SK-N-SH treated with all-trans-retinoic acid at 6 μM for 48 hours (cell line): ENCODE measurements around the gene C1orf94.
A peak's percentile ranks its signal among the peaks of the same experiment; 100 is the strongest.

Experiments used
- ATAC-seq: fragments of 200-7000 bp; cut with Tn5 transposase; 3 replicates; pipeline ENCODE4 v1.9.1; 2020; ENCODE audit warnings: mild to moderate bottlenecking, moderate library complexity
- CSDC2 ChIP-seq: fragments of 250-450 bp; sonication (Bioruptor Pico); IDR thresholded peaks from 2 replicates; pipeline ENCODE4 v1.5.0; 2020; ENCODE audit warnings: mild to moderate bottlenecking, moderate library complexity
- ESRRG ChIP-seq: fragments of 250-450 bp; sonication (Bioruptor Pico); IDR thresholded peaks from 2 replicates; pipeline ENCODE4 v1.6.1; 2021; ENCODE audit warnings: mild to moderate bottlenecking
- GLIS3 ChIP-seq: fragments of 250-450 bp; sonication (Bioruptor Pico); IDR thresholded peaks from 2 replicates; pipeline ENCODE4 v1.5.0; 2020; ENCODE audit warnings: mild to moderate bottlenecking, moderate library complexity
- ISL1 ChIP-seq: fragments of 250-450 bp; sonication (Bioruptor Pico); IDR thresholded peaks from 2 replicates; pipeline ENCODE4 v2.1.2; 2022; ENCODE audit warnings: mild to moderate bottlenecking, moderate library complexity
- OSR1 ChIP-seq: fragments of 250-450 bp; sonication (Bioruptor Pico); IDR thresholded peaks from 2 replicates; pipeline ENCODE4 v1.8.0; 2022; ENCODE audit warnings: moderate library complexity, mild to moderate bottlenecking, inconsistent platforms
- PPARA ChIP-seq: fragments of 250-450 bp; sonication (Bioruptor Pico); IDR thresholded peaks from 2 replicates; pipeline ENCODE4 v1.5.0; 2020; ENCODE audit warnings: mild to moderate bottlenecking, borderline replicate concordance
- RARB ChIP-seq: fragments of 250-450 bp; sonication (Bioruptor Pico); IDR thresholded peaks from 2 replicates; pipeline ENCODE4 v1.8.0; 2021; ENCODE audit warnings: mild to moderate bottlenecking, moderate library complexity
- TCF4 ChIP-seq: fragments of 250-450 bp; sonication (Bioruptor Pico); IDR thresholded peaks from 2 replicates; pipeline ENCODE4 v1.8.0; 2021; ENCODE audit warnings: mild to moderate bottlenecking, moderate library complexity, borderline replicate concordance
- TOX ChIP-seq: fragments of 250-450 bp; sonication (Bioruptor Pico); IDR thresholded peaks from 2 replicates; pipeline ENCODE4 v1.8.0; 2021; ENCODE audit warnings: mild to moderate bottlenecking, moderate library complexity, borderline replicate concordance
- ZFP3 ChIP-seq: fragments of 250-450 bp; sonication (Bioruptor Pico); IDR thresholded peaks from 2 replicates; pipeline ENCODE4 v1.5.0; 2020; ENCODE audit warnings: mild to moderate bottlenecking, moderate library complexity
- ZFP30 ChIP-seq: fragments of 450-650 bp; formaldehyde crosslinking; IDR thresholded peaks from 2 replicates; pipeline ENCODE4 v1.5.0; 2022; ENCODE audit warnings: mild to moderate bottlenecking, moderate library complexity
- ZNF565 ChIP-seq: fragments of 450-650 bp; formaldehyde crosslinking; conservative IDR thresholded peaks from 2 replicates; pipeline ENCODE4 v1.5.0; 2020; ENCODE audit warnings: low read depth, mild to moderate bottlenecking, moderate library complexity
- ZNF70 ChIP-seq: fragments of 450-650 bp; formaldehyde crosslinking; IDR thresholded peaks from 2 replicates; pipeline ENCODE4 v1.5.0; 2020; ENCODE audit warnings: mild to moderate bottlenecking, moderate library complexity
- ZNF8 ChIP-seq: fragments of 450-650 bp; formaldehyde crosslinking; IDR thresholded peaks from 2 replicates; pipeline ENCODE4 v1.5.0; 2020; ENCODE audit warnings: mild to moderate bottlenecking, moderate library complexity
- TF ChIP-seq, protein P1 (sequence below): fragments of 250-450 bp; sonication (Bioruptor Pico); IDR thresholded peaks from 2 replicates; pipeline ENCODE4 v1.5.1; 2020; ENCODE audit warnings: low read depth, mild to moderate bottlenecking, moderate library complexity
- TF ChIP-seq, protein P2 (sequence below): fragments of 250-450 bp; sonication (Bioruptor Pico); IDR thresholded peaks from 2 replicates; pipeline ENCODE4 v1.5.1; 2021; ENCODE audit warnings: mild to moderate bottlenecking, moderate library complexity
- TF ChIP-seq, protein P3 (sequence below): fragments of 250-450 bp; sonication (Bioruptor Pico); IDR thresholded peaks from 2 replicates; pipeline ENCODE4 v1.8.0; 2020; ENCODE audit warnings: mild to moderate bottlenecking, moderate library complexity, borderline replicate concordance
- TF ChIP-seq, protein P4 (sequence below): fragments of 250-450 bp; sonication (Bioruptor Pico); IDR thresholded peaks from 2 replicates; pipeline ENCODE4 v1.8.0; 2021; ENCODE audit warnings: low read depth, mild to moderate bottlenecking, moderate library complexity, borderline replicate concordance
- TF ChIP-seq, protein P5 (sequence below): fragments of 250-450 bp; sonication (Bioruptor Pico); IDR thresholded peaks from 2 replicates; pipeline ENCODE4 v1.5.0; 2020; ENCODE audit warnings: mild to moderate bottlenecking, moderate library complexity

Gene C1orf94

DNA sequence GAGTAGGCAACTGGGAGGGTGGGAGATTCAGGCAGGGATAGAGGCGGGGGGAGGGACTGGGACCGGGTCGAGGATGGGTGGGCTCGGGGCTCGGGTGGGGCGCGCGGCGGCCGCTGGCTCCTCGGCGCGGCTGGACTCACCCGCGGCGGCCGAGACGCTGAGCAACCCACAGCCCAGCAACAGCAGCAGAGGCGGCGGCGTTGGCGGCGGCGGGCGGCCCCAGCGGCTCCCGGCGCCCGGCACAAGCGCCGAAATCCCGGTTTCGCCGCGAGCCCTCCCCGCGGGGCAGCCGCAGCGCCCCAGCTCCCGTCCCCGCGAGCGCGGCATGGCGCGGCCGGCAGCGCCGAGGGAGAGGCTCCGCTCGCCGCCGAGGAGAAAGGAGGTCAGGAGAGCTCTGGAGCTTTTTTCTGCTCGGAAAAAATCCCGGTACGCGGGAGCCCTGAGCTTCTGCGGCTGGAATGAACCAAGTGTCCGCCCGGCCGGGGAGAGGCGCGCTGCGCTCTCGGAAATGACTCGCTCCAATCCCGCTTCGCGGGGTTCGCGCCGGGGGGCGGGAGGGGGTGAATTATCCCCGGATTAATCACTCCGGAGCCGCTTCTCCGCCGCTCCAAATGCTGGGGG lies 11.8 kb upstream of the C1orf94 start, which contains the start of gene CSMD2:
TSS of gene CSMD2 (minus strand) at position 460 of the 621 bp plus-strand sequence. CDS start at position 327, 133 bp downstream.
- peak; percentile 18; the same call in 1 of the 3 replicates for ATAC-seq
- TF ChIP-seq, protein P1, sequence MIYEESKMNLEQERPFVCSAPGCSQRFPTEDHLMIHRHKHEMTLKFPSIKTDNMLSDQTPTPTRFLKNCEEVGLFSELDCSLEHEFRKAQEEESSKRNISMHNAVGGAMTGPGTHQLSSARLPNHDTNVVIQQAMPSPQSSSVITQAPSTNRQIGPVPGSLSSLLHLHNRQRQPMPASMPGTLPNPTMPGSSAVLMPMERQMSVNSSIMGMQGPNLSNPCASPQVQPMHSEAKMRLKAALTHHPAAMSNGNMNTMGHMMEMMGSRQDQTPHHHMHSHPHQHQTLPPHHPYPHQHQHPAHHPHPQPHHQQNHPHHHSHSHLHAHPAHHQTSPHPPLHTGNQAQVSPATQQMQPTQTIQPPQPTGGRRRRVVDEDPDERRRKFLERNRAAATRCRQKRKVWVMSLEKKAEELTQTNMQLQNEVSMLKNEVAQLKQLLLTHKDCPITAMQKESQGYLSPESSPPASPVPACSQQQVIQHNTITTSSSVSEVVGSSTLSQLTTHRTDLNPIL, result no peak
- TF ChIP-seq OSR1 (CRISPR knock-in tag) (no peak), PPARA (CRISPR knock-in tag) (no peak), ZNF565 (no peak), ZNF8 (CRISPR knock-in tag) (no peak; the same call in 1 of the 2 replicates)
- TF ChIP-seq, protein P2, sequence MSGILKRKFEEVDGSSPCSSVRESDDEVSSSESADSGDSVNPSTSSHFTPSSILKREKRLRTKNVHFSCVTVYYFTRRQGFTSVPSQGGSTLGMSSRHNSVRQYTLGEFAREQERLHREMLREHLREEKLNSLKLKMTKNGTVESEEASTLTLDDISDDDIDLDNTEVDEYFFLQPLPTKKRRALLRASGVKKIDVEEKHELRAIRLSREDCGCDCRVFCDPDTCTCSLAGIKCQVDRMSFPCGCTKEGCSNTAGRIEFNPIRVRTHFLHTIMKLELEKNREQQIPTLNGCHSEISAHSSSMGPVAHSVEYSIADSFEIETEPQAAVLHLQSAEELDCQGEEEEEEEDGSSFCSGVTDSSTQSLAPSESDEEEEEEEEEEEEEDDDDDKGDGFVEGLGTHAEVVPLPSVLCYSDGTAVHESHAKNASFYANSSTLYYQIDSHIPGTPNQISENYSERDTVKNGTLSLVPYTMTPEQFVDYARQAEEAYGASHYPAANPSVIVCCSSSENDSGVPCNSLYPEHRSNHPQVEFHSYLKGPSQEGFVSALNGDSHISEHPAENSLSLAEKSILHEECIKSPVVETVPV (CRISPR knock-in tag), result no peak
- TF ChIP-seq, all 23 proteins: peak for 0

DNA sequence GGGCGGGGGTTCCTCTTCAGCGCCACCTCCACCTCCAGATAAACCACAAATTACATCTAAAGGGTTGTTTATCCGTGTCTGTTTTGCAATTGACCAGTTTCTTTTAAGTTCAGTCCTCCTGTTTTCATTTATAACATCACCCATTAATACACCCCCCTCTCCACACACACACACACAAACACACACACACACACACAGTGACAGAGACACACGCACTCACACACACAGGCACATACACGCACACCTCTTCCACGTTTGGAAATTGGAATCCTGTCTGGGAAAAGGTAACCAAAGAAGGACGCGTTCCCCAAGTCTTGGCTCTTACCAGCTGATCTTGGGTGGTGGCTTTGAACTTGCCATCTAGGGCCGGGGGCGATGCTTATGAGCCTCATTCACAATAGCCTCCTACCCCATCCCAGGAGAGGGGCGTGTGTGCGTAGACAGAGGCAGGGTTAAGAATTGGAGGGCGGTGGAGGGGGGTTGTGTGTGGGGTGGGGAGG lies 11.2 kb upstream of the C1orf94 start:
- ATAC-seq, result no peak
- TF ChIP-seq TOX, result no peak
- TF ChIP-seq GLIS3 (CRISPR knock-in tag), result no peak
- no peak for TF ChIP-seq ISL1
- TF ChIP-seq OSR1 (CRISPR knock-in tag), result no peak
- no peak for TF ChIP-seq RARB (CRISPR knock-in tag)
- no peak for TF ChIP-seq ZFP3 (CRISPR knock-in tag)
- TF ChIP-seq, protein P2 (CRISPR knock-in tag), result no peak
- no peak for TF ChIP-seq ZNF8 (CRISPR knock-in tag)
- TF ChIP-seq ZNF70 (CRISPR knock-in tag), result no peak
- TF ChIP-seq, protein P1, result no peak
- TF ChIP-seq TCF4, result no peak
- TF ChIP-seq, protein P3, sequence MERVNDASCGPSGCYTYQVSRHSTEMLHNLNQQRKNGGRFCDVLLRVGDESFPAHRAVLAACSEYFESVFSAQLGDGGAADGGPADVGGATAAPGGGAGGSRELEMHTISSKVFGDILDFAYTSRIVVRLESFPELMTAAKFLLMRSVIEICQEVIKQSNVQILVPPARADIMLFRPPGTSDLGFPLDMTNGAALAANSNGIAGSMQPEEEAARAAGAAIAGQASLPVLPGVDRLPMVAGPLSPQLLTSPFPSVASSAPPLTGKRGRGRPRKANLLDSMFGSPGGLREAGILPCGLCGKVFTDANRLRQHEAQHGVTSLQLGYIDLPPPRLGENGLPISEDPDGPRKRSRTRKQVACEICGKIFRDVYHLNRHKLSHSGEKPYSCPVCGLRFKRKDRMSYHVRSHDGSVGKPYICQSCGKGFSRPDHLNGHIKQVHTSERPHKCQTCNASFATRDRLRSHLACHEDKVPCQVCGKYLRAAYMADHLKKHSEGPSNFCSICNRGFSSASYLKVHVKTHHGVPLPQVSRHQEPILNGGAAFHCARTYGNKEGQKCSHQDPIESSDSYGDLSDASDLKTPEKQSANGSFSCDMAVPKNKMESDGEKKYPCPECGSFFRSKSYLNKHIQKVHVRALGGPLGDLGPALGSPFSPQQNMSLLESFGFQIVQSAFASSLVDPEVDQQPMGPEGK (CRISPR knock-in tag), result no peak

DNA sequence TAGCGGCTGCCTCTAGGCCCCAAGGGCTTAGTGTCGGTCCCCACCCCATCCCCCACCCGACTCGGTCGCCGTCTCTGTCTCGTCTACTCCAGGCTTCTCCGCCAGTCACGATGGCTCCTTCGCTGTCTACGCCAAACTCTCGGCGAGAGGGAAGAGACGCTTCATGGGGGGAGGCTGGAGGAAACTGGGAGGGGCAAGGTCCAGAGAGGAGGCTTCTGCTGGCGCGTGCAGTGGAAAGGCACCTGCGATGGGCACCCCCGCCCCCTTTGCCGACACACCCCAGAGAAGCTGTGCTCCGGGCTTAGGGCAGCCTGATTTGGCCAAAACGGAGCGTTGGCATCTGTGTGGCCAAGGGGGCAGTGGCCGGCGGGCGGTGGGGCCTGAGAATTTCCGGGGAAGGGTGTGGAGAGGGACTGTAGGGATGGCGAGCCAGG lies 10.5 kb upstream of the C1orf94 start:
- no peak for TF ChIP-seq CSDC2 (CRISPR knock-in tag)
- ATAC-seq, result no peak

DNA sequence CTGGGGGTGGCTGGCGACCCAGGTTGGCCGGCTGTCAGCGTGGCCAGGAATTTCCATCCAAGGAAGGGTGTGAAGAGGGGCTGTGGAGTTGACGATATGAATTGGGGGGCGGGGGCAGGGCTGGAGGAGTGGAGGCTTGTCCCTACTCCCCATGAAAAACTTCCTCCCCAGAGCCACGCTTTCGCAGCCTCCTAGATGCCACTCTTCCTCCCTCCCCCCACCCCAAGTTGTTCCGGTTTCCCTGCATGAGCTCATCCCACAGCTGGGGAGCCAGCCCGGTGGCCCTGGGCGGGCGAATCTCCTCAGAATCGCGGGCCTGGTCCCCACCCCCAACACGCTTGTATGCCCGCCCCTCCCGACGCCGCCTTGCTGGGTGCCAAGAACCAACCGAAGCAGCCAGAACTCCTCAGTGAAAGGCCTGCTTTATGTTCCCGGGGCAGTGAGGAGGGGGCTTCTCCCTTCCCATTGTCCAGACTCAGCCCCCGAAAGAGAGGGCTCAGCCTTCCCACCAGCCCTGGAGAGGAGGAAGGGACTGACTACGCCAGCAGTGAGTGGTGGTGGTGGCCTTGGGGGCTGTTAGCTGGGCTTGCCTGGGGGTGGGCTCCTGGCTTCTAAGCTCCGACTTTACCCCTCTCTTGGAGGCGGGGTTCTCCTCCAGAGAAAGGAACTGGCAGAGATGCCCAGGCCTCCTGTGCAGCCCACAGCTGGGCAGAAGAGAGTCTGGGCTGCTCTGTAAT lies 9.9 kb upstream of the C1orf94 start:
- no peak for ATAC-seq
- TF ChIP-seq ZNF565 (no peak), TCF4 (no peak), ZFP30 (CRISPR knock-in tag) (no peak), ISL1 (no peak), ESRRG (CRISPR knock-in tag) (no peak), RARB (CRISPR knock-in tag) (no peak)
- TF ChIP-seq, protein P4, sequence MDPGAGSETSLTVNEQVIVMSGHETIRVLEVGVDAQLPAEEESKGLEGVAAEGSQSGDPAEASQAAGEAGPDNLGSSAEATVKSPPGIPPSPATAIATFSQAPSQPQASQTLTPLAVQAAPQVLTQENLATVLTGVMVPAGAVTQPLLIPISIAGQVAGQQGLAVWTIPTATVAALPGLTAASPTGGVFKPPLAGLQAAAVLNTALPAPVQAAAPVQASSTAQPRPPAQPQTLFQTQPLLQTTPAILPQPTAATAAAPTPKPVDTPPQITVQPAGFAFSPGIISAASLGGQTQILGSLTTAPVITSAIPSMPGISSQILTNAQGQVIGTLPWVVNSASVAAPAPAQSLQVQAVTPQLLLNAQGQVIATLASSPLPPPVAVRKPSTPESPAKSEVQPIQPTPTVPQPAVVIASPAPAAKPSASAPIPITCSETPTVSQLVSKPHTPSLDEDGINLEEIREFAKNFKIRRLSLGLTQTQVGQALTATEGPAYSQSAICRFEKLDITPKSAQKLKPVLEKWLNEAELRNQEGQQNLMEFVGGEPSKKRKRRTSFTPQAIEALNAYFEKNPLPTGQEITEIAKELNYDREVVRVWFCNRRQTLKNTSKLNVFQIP (CRISPR knock-in tag), result no peak
- TF ChIP-seq, protein P5, sequence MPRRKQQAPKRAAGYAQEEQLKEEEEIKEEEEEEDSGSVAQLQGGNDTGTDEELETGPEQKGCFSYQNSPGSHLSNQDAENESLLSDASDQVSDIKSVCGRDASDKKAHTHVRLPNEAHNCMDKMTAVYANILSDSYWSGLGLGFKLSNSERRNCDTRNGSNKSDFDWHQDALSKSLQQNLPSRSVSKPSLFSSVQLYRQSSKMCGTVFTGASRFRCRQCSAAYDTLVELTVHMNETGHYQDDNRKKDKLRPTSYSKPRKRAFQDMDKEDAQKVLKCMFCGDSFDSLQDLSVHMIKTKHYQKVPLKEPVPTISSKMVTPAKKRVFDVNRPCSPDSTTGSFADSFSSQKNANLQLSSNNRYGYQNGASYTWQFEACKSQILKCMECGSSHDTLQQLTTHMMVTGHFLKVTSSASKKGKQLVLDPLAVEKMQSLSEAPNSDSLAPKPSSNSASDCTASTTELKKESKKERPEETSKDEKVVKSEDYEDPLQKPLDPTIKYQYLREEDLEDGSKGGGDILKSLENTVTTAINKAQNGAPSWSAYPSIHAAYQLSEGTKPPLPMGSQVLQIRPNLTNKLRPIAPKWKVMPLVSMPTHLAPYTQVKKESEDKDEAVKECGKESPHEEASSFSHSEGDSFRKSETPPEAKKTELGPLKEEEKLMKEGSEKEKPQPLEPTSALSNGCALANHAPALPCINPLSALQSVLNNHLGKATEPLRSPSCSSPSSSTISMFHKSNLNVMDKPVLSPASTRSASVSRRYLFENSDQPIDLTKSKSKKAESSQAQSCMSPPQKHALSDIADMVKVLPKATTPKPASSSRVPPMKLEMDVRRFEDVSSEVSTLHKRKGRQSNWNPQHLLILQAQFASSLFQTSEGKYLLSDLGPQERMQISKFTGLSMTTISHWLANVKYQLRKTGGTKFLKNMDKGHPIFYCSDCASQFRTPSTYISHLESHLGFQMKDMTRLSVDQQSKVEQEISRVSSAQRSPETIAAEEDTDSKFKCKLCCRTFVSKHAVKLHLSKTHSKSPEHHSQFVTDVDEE (CRISPR knock-in tag), result no peak
- TF ChIP-seq, protein P1, result no peak
- TF ChIP-seq, all 23 proteins: peak for 0
